22Rv1 (cell line): ENCODE results near the gene PRMT3.
"Not testable (repeated sequence)": the region's sequence is repeated elsewhere in the genome, so short reads cannot be mapped to it uniquely, and the experiment has no call there.

Source experiments
- H3K27ac ChIP-seq: fragments of 450-650 bp; 2 replicates; pipeline ENCODE4 v1.5.1; 2017
- ZFX ChIP-seq: fragments of 450-650 bp; IDR thresholded peaks from 2 replicates; pipeline ENCODE4 v1.6.1; 2017; ENCODE audit warnings: antibody characterized with exemption, borderline replicate concordance
- TF ChIP-seq, protein P1 (sequence below): fragments of 450-650 bp; IDR thresholded peaks from 2 replicates; pipeline ENCODE4 v1.5.1; 2017; ENCODE audit warnings: mild to moderate bottlenecking

The PRMT3 gene

DNA sequence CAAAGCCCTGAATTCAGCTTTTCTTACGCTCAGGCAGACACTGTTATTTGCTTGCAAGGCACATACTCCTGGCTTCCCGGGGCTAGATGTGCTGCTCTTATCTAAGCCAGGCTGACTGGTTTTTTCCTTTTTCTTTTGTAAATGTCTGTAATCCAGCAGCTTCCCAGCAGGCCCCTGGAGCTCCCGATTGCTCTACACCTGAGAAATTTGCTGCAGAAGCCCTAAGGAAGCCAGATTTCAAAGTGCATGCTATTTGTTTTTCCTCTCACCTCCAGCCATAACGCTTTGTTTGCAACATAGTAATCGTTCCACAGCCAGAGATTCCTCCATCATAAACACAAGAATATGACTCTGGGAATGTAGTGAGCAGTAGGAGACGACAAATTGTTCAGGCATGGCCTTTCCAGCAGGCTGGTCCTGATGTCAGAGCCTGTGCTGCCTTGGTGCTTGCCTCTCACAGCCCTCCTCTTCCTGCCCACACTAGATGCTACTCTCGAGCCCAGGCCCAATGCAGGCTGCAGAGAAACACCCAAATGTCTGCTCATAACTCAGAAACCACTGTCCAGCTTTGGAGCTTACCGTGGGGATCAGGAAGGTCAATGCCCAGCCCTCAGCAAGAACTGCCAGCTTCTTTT lies 157.2 kb downstream of the PRMT3 start:
- H3K27ac ChIP-seq: no peak overlapping the region
- TF ChIP-seq, protein P1, sequence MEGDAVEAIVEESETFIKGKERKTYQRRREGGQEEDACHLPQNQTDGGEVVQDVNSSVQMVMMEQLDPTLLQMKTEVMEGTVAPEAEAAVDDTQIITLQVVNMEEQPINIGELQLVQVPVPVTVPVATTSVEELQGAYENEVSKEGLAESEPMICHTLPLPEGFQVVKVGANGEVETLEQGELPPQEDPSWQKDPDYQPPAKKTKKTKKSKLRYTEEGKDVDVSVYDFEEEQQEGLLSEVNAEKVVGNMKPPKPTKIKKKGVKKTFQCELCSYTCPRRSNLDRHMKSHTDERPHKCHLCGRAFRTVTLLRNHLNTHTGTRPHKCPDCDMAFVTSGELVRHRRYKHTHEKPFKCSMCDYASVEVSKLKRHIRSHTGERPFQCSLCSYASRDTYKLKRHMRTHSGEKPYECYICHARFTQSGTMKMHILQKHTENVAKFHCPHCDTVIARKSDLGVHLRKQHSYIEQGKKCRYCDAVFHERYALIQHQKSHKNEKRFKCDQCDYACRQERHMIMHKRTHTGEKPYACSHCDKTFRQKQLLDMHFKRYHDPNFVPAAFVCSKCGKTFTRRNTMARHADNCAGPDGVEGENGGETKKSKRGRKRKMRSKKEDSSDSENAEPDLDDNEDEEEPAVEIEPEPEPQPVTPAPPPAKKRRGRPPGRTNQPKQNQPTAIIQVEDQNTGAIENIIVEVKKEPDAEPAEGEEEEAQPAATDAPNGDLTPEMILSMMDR: no peak
- TF ChIP-seq ZFX: no peak

DNA sequence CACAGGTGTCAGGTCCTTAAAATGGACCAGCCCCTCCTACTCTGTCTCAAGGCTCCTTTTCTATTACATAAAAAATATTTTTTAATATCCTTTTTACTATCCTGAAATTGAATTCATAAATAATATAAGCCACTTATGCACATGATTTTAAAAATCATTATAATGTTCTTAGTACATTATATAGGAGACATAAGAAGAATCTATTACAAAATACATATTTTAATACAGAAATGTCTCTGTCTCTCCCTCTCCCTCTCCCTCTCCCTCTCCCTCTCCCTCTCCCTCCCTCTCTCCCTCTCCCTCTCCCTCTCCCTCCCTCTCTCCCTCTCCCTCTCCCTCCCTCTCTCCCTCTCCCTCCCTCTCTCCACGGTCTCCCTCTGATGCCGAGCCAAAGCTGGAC lies 159.9 kb downstream of the PRMT3 start:
- TF ChIP-seq, protein P1: no peak
- no peak for TF ChIP-seq ZFX
- H3K27ac ChIP-seq: no peak overlapping the region

DNA sequence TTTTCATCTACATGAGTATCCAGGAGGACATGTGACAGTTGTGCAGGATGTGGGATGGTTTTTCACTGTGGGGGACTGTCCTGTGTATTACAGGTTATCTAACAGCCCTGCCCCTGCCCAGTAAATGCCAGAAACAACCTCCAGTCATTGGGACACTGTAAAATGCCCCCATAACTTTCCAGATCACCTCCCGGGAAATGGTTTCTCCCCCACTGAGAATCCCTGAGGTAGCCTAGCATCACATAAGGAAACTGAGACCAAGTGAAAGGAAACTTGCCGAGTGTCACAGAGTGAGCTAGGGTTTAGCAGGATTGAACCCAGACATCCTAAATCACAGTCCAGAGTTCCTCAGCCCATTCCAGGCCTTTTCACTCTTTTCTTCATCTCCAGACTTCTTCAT lies 163.6 kb downstream of the PRMT3 start:
- no peak for TF ChIP-seq ZFX
- TF ChIP-seq, protein P1: no peak

DNA sequence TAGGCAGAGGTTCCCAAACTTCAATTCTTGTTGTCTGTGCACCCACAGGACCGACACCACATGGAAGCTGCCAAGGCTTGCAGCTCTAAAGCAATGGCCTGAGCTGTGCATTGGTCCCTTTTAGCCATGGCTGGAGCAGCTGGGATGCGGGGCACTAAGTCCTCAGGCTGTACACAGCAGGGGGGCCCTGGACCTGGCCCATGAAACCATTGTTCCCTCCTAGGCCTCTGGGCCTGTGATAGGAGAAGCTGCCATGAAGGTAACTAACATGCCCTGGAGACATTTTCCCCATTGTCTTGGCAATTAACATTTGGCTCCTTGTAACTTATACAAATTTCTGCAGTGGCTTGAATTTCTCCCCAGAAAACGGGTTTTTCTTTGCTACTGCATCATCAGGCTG lies 168.3 kb downstream of the PRMT3 start:
- H3K27ac ChIP-seq: no peak overlapping the region
- no peak for TF ChIP-seq ZFX
- TF ChIP-seq, protein P1: no peak

More for the DNA sequence above, 163.6 kb downstream of the PRMT3 start:
- no peak overlapping the region for H3K27ac ChIP-seq

DNA sequence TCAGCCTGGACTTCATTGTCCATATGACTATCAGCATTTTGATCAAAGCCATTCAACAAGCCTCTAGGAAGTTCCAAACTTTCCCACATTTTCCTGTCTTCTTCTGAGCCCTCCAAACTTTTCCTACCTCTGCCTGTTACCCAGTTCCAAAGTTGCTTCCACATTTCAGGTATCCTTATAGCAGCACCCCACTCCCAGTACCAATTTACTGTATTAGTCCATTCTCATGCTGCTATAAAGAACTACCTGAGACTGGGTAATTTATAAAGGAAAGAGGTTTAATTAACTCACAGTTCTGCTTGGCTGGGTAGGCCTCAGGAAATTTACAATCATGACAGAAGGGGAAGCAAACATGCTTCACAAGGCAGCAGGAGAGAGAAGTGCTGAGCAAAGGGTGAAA lies 168.9 kb downstream of the PRMT3 start:
- H3K27ac ChIP-seq: not testable (repeated sequence)

DNA sequence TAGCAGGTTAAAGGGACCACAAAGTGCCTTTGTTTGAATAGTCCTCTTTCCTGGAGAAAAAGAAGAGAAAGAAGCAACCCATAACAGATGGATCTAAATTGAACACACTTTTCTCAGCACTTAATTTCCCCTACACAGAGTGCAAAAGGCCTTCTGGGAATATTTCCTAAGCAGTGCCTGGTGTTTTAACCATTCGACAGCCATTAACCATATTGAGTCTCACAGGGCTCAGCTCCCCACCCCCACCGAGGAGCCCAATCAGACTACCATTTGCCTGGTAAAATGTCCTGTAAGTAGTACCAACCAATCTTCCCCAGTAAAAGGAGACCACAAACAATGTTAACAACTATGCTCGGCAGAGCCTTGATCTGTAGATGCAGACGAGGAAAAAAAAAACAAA lies 171.2 kb downstream of the PRMT3 start:
- H3K27ac ChIP-seq: no peak overlapping the region
- TF ChIP-seq, protein P1: no peak
- no peak for TF ChIP-seq ZFX
